Heart left ventricle (tissue), 16 donors: ENCODE results near the gene KANSL1. TPM values are rescaled to one million over a fixed set of nuclear protein-coding genes. Genes with fewer than 3 reads are reported as not detected.

Experiments
- ATAC-seq, 4 donors: fragments of 200-7000 bp; cut with Tn5 transposase; one replicate each; pipeline ENCODE4 v1.9.1; 2020 to 2022; ENCODE audit warnings: moderate library complexity in 4 of 4, mild to moderate bottlenecking in 3 of 4, moderate number of reproducible peaks in 1 of 4
- DNase-seq, 5 donors: peaks; one replicate each; pipeline ENCODE4 v3.0.0-alpha.2; 2020
- H3K27ac ChIP-seq, 12 donors: fragments of 200-600 bp; sonication (generic) in 4 of 12; one replicate each; pipeline versions ENCODE4 v1.5.0 to v1.8.0; 2016 to 2022; ENCODE audit warnings: mild to moderate bottlenecking in 2 of 12
- H3K27me3 ChIP-seq, 9 donors: fragments of 200-600 bp; sonication (generic) in 2 of 9; one replicate each; pipeline versions ENCODE4 v1.5.1 to v1.8.0; 2016 to 2022; ENCODE audit warnings: mild to moderate bottlenecking in 3 of 9
- H3K36me3 ChIP-seq, 9 donors: fragments of 200-600 bp; sonication (generic) in 2 of 9; one replicate each; pipeline versions ENCODE4 v1.5.0 to v1.8.0; 2018 to 2022; ENCODE audit warnings: mild to moderate bottlenecking in 2 of 9
- H3K4me1 ChIP-seq, 12 donors: fragments of 200-600 bp; sonication (generic) in 4 of 12; one replicate each; pipeline versions ENCODE4 v1.5.0 to v1.8.0; 2016 to 2022; ENCODE audit warnings: mild to moderate bottlenecking in 3 of 12
- H3K4me3 ChIP-seq, 12 donors: fragments of 200-600 bp; sonication (generic) in 4 of 12; one replicate each; pipeline versions ENCODE4 v1.5.0 to v1.8.0; 2017 to 2022; ENCODE audit warnings: mild to moderate bottlenecking in 9 of 12, moderate library complexity in 4 of 12
- H3K9me3 ChIP-seq, 12 donors: fragments of 200-600 bp; sonication (generic) in 4 of 12; one replicate each; pipeline versions ENCODE4 v1.5.0 to v1.8.0; 2016 to 2022; ENCODE audit warnings: mild to moderate bottlenecking in 1 of 12
- CTCF ChIP-seq, 12 donors: fragments of 200-600 bp; sonication (generic) in 4 of 12; IDR thresholded peaks; one replicate each; pipeline versions ENCODE4 v1.5.0 to v1.8.0; 2018 to 2022; ENCODE audit warnings: antibody characterized with exemption in 12 of 12, mild to moderate bottlenecking in 5 of 12
- POLR2A ChIP-seq, 2 donors: fragments of 450-650 bp; IDR thresholded peaks; one replicate each; pipeline ENCODE4 v1.6.1; 2017; ENCODE audit warnings: antibody characterized with exemption in 2 of 2, mild to moderate bottlenecking in 2 of 2, moderate library complexity in 2 of 2
- WGBS, 4 donors: extraction: QIAGEN DNeasy Blood & Tissue Kit in 2 of 4; methylation state at CpG; one replicate each; pipeline versions ENCODE4 v1.1.5 to v1.1.7; 2013 to 2018; 5-methylcytosine and 5-hydroxymethylcytosine counted together
- intact Hi-C, 10 donors: fragments of 100-400 bp; cut with DNase I; formaldehyde crosslinking; loops; one replicate each; pipeline versions ENCODE4 v1.11.1 to v1.14.2; 2022
- polyA plus RNA-seq, 2 donors: library from polyadenylated mRNA; stranded (reverse); fragments of 200-250 nt; gene quantifications; one replicate each; pipeline ENCODE4 v1.2.3, GENCODE V29; 2013
- total RNA-seq, 9 donors: library from RNA; depleted of rRNA in 2 of 9; stranded (reverse); fragments of >200 nt in 2 of 9; fragmentation: NEBNext Ultra II Directional in 3 of 9; extraction: Animal tissue kit (Norgen Biotek cat#: 25700) in 3 of 9; gene quantifications; one replicate each; pipeline versions ENCODE4 v1.1.0 to v1.2.4, GENCODE V29; 2016 to 2023
- donor health status: ischemic (EF 13 %, LVEDD 7.1; RV severe dilation, severe dysfunction).
- donor health status: healthy with polysubstance abuse.
- donor health status: DM: no; HTN: yes; CAD: no.
- donor health status: DM: no; HTN: no; CAD: no.
- donor health status: ischemic (EF 25% LVEDD 6.9; RV normal size, moderate dysfunction).
- donor health status: ischemic (EF 25% LVEDD 5.7; RV mildly dilated, moderate dysfunction).
- donor health status: healthy.
- donor health status: DM: yes; HTN: yes; CAD: no.
- donor health status: ischemic (EF 35%, LVEDD 5.7; RV mildly dilated, moderate dysfunction).
- donor health status: nonischemic (EF 11% LVEDD 7.7; RV severe dilation, severe dysfunction).
- donor health status: DM: yes; HTN: yes; CAD: no.
- donor health status: PGD.
- donor health status: ischemic (EF 29% LVEDD 5.4; RV normal size, mild dysfunction).
- donor health status: nonischemic (EF 23%, LVEDD 6.1; RV moderate dilation, normal function).

KANSL1 gene
- total and polyA plus RNA-seq, 11 donors: 13.7 to 57.2 (median 28.9) TPM

GRCh38 chr17:46031920-46032319 is 161.3 kb downstream of the KANSL1 start:
- intact Hi-C loops: loop anchor here in 1 of 10 donors (10.0 kb wide), 1 partner anchor 57 kb away; no protein-coding TSS in a partner anchor
- TF ChIP-seq POLR2A (IDR thresholded peaks at IDR 0.05): no peak
- no peak for TF ChIP-seq CTCF (IDR thresholded peaks at IDR 0.05)
- DNase-seq (no peak), ATAC-seq (no peak)
- H3K36me3 ChIP-seq: peaks cover 0 to 97% (median 74%) of the 10 kb centered on the region in 9 donors
- H3K4me3 ChIP-seq: no peak overlapping the region
- H3K4me1 ChIP-seq: peaks cover 0 to 25% (median 14%) of the 10 kb centered on the region in 12 donors
- no peak overlapping the region for H3K27ac ChIP-seq
- H3K9me3 ChIP-seq: no peaks in the 10 kb centered on the region
- H3K27me3 ChIP-seq: no peaks in the 10 kb centered on the region
- WGBS, 4 donors: 81 to 92% (median 85%) methylated on average over 8 of the region's 8 CpGs

GRCh38 chr17:46031440-46031839 is 161.8 kb downstream of the KANSL1 start:
- H3K4me3 ChIP-seq: no peak overlapping the region
- intact Hi-C loops: loop anchor here in 1 of 10 donors (10.0 kb wide), 1 partner anchor 57 kb away; no protein-coding TSS in a partner anchor
- ATAC-seq: no peak
- no peaks in the 10 kb centered on the region for H3K27me3 ChIP-seq
- 88 to 98% (median 92%) methylated on average over 12 to 16 of the region's 16 CpGs for WGBS, 4 donors
- H3K36me3 ChIP-seq: peaks cover 0 to 97% (median 70%) of the 10 kb centered on the region in 9 donors
- TF ChIP-seq CTCF (IDR thresholded peaks at IDR 0.05) (no peak), POLR2A (IDR thresholded peaks at IDR 0.05) (no peak)
- DNase-seq: no peak
- no peaks in the 10 kb centered on the region for H3K9me3 ChIP-seq
- H3K4me1 ChIP-seq: peaks cover 0 to 28% (median 15%) of the 10 kb centered on the region in 12 donors
- no peak overlapping the region for H3K27ac ChIP-seq

GRCh38 chr17:46030752-46031151 is 162.5 kb downstream of the KANSL1 start:
- Histone ChIP-seq H3K27ac (no peak overlapping the region), H3K9me3 (no peaks in the 10 kb centered on the region), H3K4me1 (peaks cover 0 to 35% (median 15%) of the 10 kb centered on the region in 12 donors), H3K36me3 (peaks cover 0 to 90% (median 63%) of the 10 kb centered on the region in 9 donors), H3K27me3 (no peaks in the 10 kb centered on the region), H3K4me3 (no peak overlapping the region)
- intact Hi-C loops: loop anchor here in 1 of 10 donors (10.0 kb wide), 1 partner anchor 56 kb away; no protein-coding TSS in a partner anchor
- DNase-seq (no peak), ATAC-seq (no peak)
- WGBS, 4 donors: 72 to 89% (median 85%) methylated on average over 3 of the region's 3 CpGs
- TF ChIP-seq POLR2A (IDR thresholded peaks at IDR 0.05) (no peak), CTCF (IDR thresholded peaks at IDR 0.05) (no peak)

DNA sequence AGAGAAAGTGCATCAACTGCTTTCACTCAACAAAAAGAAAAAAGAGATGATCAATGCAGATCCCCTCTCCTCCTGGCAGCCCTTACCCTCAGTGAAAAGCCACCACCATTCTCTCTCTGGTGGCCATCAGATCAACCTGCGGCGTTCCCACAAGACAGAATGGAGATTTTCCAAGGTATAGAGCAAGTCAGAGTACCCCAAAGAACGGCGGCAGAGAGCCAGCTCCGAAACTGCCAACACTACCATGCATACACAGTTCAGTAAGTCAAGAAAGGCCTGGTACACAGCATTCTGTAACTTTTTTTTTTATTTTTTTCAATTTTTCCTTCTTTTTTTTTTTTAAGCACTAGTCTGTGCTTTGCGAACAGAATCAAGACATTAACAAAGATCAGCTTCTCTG is 163.6 kb downstream of the KANSL1 start:
- Histone ChIP-seq H3K27ac (no peak overlapping the region), H3K4me3 (no peak overlapping the region), H3K36me3 (peaks cover 0 to 83% (median 52%) of the 10 kb centered on the region in 9 donors), H3K27me3 (no peaks in the 10 kb centered on the region), H3K9me3 (no peaks in the 10 kb centered on the region), H3K4me1 (peaks cover 0 to 39% (median 15%) of the 10 kb centered on the region in 12 donors)
- intact Hi-C loops: loop anchor here in 2 of 10 donors (10.0 kb wide), 2 partner anchors 55 to 445 kb away; no protein-coding TSS in a partner anchor
- TF ChIP-seq CTCF (IDR thresholded peaks at IDR 0.05) (no peak), POLR2A (IDR thresholded peaks at IDR 0.05) (no peak)
- WGBS, 4 donors: 94 to 96% (median 96%) methylated on average over 6 of the region's 6 CpGs
- ATAC-seq: no peak
- DNase-seq: no peak
